ENCODE data around the gene KRT13. TPM values are rescaled to one million over a fixed set of nuclear protein-coding genes. Genes with fewer than 3 reads are reported as not detected.

KRT13 gene
- total RNA-seq, 8 experiments from 2014 or later: 0.32 to 1.9 (median 0.67) TPM; not detected in 4

DNA sequence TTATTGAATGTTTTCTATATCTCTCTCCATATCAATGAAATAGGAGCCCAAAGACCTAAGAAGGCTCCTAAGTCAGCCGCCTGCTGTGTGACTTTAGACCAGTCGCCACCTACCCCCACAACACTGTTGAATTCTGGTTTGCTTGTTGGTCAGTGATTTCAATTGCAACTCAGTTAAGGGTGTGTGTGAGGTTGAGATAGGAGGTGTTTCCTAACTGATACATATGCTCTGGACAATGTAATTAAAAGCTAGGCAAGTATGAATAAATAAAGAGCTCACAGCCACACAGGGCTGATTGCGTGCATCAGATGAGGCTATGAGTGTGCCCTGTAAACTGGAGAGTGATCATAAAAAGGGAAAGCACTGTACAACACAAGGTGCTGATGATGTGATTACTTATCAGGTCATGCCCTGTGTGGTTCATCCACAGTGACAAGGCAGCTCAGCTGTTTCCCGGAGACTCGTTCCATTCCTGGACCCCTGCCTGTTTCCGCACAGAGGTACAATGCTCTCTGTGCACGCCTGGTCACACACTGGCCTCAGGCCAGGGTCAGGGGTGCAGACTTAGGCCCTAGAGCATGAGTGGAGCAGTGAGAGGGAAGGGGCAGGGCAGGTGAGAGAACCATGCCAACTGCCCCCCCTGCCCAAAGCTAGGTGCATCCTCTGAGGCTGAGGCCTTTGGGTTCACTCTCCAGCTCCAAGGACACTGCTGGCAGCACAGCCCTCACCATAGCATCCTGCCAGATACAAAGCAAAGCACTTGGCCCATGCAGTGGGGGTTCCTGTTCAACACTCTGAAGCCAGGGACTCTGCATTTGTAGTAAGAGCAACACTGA, 21.2 kb downstream of the KRT13 start:
- 58 to 100% (median 84%) methylated on average over 1 to 6 of the region's 7 CpGs; no CpG with 5 or more reads in 1 of the 10 experiments for WGBS, 10 experiments
- ATAC-seq (replicated peaks in 6 of 8): peak in 3 of 8 experiments; percentile 21 to 50 (median 49)
- in situ Hi-C loops (cut with MboI; ENCODE audit: low pct_unique_long_range_greater_than_20kb in 2 of 9, low sequenced_read_pairs in 9 of 9, unreplicated experiment in 9 of 9): loop anchor here in 2 of 9 experiments (25.0 kb wide), 1 partner anchor 572 kb away; no protein-coding TSS in a partner anchor
- H3K27ac ChIP-seq: no peak overlapping the region
- no peak overlapping the region for H3K4me3 ChIP-seq
- H3K4me1 ChIP-seq (replicated peaks in 1 of 2): no peaks in the 10 kb centered on the region

DNA sequence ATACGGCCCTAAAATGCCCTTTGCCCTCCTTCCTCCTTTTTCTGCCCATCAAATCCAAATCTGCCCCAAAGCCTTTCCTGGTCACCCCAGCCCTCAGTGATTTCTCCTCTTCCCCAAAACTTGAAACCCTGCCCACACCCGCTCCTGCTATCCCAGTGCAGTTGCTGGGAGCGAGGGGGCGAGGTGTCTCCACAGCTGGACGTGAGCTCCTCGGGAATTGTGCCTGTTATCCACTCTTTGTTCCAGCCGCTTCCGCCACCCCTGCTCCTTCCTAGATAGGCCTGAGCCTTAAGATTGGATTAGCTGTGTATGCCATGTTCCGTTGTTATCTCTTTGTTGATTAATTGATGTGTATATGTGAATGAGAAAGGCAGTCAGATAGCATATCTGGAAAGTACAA, 21.9 kb downstream of the KRT13 start:
- no peak for ATAC-seq (replicated peaks in 6 of 8)
- Histone ChIP-seq H3K4me1 (replicated peaks in 1 of 2) (no peaks in the 10 kb centered on the region), H3K27ac (no peak overlapping the region), H3K4me3 (no peak overlapping the region)
- in situ Hi-C loops (cut with MboI; ENCODE audit: low pct_unique_long_range_greater_than_20kb in 2 of 9, low sequenced_read_pairs in 9 of 9, unreplicated experiment in 9 of 9): loop anchor here in 2 of 9 experiments (25.0 kb wide), 1 partner anchor 571 kb away; no protein-coding TSS in a partner anchor
- WGBS, 10 experiments: 60 to 96% (median 80%) methylated on average over 1 to 7 of the region's 9 CpGs; no CpG with 5 or more reads in 4 of the 10 experiments

DNA sequence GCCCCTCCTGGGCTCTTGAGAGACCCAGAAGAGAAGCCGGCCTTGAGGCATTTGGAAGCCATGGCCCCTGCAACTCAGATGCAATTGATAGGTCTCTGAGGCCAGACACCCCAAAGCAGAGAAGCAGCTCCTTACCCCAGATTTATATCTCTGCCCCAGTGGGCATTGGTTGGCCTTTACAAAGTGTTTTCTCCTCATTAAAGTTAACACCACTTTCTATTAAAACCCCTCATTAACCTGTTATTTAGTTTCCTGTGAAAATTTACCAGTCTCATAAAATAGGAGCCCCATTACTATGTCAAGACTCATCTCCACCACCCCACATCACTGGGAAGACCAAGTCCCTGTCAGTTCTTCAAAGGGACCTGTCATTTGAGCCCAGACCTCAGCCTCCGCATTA, 24.4 kb downstream of the KRT13 start, which contains the start of gene KRT35:
Gene KRT35, minus strand, starts transcription at position 116 of the 400 bp plus-strand sequence. Its CDS starts 54 bp downstream, at position 62.
- WGBS, 10 experiments: 80 to 100% (median 100%) methylated on average over 1 to 2 of the region's 2 CpGs; no CpG with 5 or more reads in 5 of the 10 experiments
- in situ Hi-C loops (cut with MboI; ENCODE audit: low pct_unique_long_range_greater_than_20kb in 2 of 9, low sequenced_read_pairs in 9 of 9, unreplicated experiment in 9 of 9): loop anchor here in 2 of 9 experiments (25.0 kb wide), 1 partner anchor 569 kb away; no protein-coding TSS in a partner anchor
- H3K27ac ChIP-seq: no peak within 1 kb of the TSS

DNA sequence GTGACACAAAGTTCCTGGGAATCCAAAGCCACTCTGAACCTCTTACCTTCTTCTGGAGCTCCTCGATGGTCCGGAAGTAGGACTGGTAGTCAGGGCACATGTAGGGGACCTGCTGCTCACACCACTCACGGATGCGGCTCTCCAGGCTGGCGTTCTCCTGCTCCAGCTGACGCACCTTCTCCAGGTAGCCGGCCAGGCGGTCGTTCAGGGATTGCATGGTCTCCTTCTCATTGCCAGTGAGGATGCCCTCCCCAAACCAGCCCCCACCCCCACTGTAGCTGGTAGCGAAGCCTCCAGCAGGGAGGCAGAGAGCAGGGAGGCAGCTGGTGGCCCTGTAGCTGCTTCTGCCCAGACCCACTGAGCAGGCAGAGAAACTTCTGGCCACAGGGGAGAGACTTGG, 24.8 kb downstream of the KRT13 start:
- Histone ChIP-seq H3K4me3 (no peak overlapping the region), H3K27ac (no peak overlapping the region), H3K4me1 (replicated peaks in 1 of 2) (no peaks in the 10 kb centered on the region)
- 80 to 100% (median 100%) methylated on average over 1 to 3 of the region's 10 CpGs; no CpG with 5 or more reads in 7 of the 10 experiments for WGBS, 10 experiments
- ATAC-seq (replicated peaks in 6 of 8): no peak
- in situ Hi-C loops (cut with MboI; ENCODE audit: low pct_unique_long_range_greater_than_20kb in 2 of 9, low sequenced_read_pairs in 9 of 9, unreplicated experiment in 9 of 9): loop anchor here in 2 of 9 experiments (25.0 kb wide), 1 partner anchor 568 kb away; no protein-coding TSS in a partner anchor

More for the DNA sequence above, 24.4 kb downstream of the KRT13 start, which contains the start of gene KRT35:
- H3K4me3 ChIP-seq: no peak within 1 kb of the TSS
- H3K4me1 ChIP-seq (replicated peaks in 1 of 2): no peaks in the 10 kb centered on the region
- ATAC-seq (replicated peaks in 6 of 8): no peak

DNA sequence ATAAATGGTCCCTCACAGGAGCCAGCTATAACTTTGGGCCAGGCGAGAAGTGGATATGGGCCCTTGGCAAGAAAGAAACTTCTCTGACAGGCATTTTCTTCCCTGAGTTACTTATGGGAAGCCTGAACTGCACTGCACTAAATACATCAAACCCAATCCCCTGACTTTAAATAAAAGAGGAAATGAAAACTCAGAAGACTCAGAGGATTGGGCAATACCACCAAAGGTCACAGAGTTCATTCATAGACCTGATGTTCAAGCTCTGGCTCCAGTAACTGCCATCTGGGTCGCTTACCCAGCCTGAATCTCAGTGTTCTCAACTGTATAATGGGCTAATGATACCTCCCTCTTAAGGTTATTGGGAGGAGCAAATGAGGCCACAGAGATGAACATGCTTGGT, 25.3 kb downstream of the KRT13 start:
- in situ Hi-C loops (cut with MboI; ENCODE audit: low pct_unique_long_range_greater_than_20kb in 2 of 9, low sequenced_read_pairs in 9 of 9, unreplicated experiment in 9 of 9): loop anchor here in 2 of 9 experiments (25.0 kb wide), 1 partner anchor 568 kb away; no protein-coding TSS in a partner anchor
- H3K4me3 ChIP-seq: no peak overlapping the region
- H3K4me1 ChIP-seq (replicated peaks in 1 of 2): no peaks in the 10 kb centered on the region
- no peak overlapping the region for H3K27ac ChIP-seq
- no peak for ATAC-seq (replicated peaks in 6 of 8)
- 10 to 100% (median 40%) methylated on average over 1 to 2 of the region's 2 CpGs; no CpG with 5 or more reads in 5 of the 10 experiments for WGBS, 10 experiments

DNA sequence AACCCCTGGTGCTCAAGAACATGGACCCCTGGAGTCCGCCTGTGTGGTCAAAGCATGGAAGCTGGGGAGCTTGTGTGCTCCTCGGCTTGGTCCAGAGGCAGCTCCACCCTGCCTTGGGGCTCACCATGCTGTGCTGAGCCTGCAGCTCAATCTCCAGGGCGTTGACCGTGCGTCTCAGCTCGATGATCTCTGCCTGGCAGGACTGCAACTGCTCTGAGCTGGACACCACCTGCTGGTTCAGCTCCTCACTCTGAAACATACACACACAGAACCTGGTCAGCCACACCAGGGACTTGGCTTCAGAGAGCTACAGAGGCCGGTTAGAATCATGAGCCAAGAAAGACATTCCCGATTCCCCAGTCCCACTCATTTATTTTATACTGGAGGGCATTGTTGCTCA, 27.2 kb downstream of the KRT13 start:
- Histone ChIP-seq H3K27ac (no peak overlapping the region), H3K4me3 (no peak overlapping the region), H3K4me1 (replicated peaks in 1 of 2) (no peaks in the 10 kb centered on the region)
- in situ Hi-C loops (cut with MboI; ENCODE audit: low pct_unique_long_range_greater_than_20kb in 2 of 9, low sequenced_read_pairs in 9 of 9, unreplicated experiment in 9 of 9): loop anchor here in 2 of 9 experiments (25.0 kb wide), 1 partner anchor 566 kb away; no protein-coding TSS in a partner anchor
- ATAC-seq (replicated peaks in 6 of 8): peak in 3 of 8 experiments; percentile 63 to 95 (median 65)
- WGBS, 10 experiments: 60 to 94% (median 88%) methylated on average over 1 to 5 of the region's 8 CpGs; no CpG with 5 or more reads in 4 of the 10 experiments

DNA sequence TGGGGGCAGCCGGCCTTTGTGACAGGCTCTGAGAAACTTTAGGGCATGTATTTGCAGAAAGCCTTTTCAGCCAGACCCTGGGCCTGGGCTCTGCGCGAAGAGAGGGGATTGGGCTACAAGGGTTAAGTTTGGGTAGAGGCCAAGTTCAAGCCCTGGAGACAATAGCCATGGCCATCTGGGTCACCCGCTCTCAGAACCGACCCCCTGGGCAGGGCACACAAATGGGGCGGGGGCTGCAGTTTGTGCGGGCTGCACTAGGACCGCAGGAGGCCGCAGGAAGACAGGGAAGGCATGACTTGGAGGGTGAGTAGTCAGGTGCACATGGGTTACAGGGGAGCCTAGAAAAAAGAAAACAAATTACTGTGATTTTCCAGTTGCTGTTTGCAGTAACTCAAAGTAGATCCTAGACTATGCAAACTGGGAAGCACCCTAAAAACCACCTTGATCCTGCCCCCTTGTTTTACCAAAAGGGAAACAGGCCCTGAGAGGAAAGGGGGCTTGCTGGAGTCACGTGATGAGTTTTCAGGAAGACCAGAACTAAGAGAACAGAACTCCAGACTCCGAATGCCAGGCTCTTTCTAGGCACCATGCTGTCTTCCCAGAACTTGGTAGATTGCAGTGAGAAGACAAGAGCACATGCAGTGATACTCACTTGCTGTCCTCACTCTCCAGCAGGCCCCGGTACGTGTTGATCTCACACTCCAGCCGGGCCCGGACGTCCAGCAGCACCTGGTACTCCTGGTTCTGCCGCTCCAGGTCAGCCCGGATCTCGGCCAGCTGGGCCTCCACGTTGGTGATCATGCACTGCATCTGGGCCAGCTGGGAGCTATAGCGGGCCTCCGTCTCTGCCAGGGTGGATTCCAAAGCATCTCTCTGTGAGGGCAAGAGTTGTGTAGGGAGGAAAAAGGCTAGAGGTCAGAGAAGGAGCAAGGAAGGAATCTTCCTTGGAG, 28.3 kb downstream of the KRT13 start:
- in situ Hi-C loops (cut with MboI; ENCODE audit: low pct_unique_long_range_greater_than_20kb in 2 of 9, low sequenced_read_pairs in 9 of 9, unreplicated experiment in 9 of 9): loop anchor here in 2 of 9 experiments (25.0 kb wide), 1 partner anchor 565 kb away; no protein-coding TSS in a partner anchor
- H3K27ac ChIP-seq: no peak overlapping the region
- no peaks in the 10 kb centered on the region for H3K4me1 ChIP-seq (replicated peaks in 1 of 2)
- H3K4me3 ChIP-seq: no peak overlapping the region
- WGBS, 10 experiments: 20 to 97% (median 74%) methylated on average over 1 to 12 of the region's 22 CpGs; no CpG with 5 or more reads in 3 of the 10 experiments
- no peak for ATAC-seq (replicated peaks in 6 of 8)

DNA sequence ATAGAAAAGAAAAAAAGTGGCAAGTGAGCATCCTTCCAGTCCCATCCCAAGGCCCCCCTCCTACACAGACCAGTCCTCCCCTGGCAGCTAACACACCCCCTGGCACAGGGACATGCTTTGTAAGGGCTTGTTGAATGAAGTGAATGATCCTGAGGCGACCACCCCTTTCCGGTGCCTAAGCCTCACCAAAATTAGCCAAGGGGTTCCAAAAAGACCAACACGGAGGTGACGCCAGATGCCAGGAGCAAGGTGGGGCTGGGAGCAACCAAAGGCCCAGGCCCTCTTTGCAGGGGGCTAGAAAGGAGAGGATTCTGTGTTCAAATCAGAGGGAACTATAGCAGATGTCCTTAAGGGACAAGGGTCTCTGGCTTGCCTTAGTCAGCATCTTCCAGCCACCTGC, 30.0 kb downstream of the KRT13 start:
- H3K4me1 ChIP-seq (replicated peaks in 1 of 2): no peaks in the 10 kb centered on the region
- ATAC-seq (replicated peaks in 6 of 8): no peak
- no peak overlapping the region for H3K27ac ChIP-seq
- WGBS, 10 experiments: 83 to 100% (median 88%) methylated on average over 1 to 4 of the region's 4 CpGs; no CpG with 5 or more reads in 5 of the 10 experiments
- H3K4me3 ChIP-seq: no peak overlapping the region
- in situ Hi-C loops (cut with MboI; ENCODE audit: low pct_unique_long_range_greater_than_20kb in 2 of 9, low sequenced_read_pairs in 9 of 9, unreplicated experiment in 9 of 9): loop anchor here in 2 of 9 experiments (25.0 kb wide), 1 partner anchor 563 kb away; no protein-coding TSS in a partner anchor

DNA sequence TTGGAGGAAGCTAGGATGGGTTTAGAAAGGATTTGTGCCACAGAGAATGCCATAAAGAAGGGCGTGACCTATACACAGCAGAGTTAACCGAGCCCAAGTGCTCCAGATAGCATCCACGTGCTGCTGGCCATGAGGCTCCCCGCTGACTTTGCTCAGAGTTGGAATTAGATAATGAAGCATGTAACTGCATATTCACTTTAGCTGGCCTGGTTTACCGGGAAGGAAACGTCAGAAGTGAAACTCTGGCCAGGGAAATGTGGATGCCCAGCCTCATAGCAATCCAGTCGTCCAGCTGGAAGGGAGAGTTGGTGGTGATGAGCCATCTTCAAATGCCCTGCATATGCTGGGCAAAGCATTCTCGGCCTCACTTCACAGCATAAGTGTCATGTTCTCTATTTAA, 30.5 kb downstream of the KRT13 start:
- WGBS, 10 experiments: 13 to 74% (median 62%) methylated on average over 2 to 8 of the region's 8 CpGs; no CpG with 5 or more reads in 1 of the 10 experiments
- ATAC-seq (replicated peaks in 6 of 8): peak in 3 of 8 experiments; percentile 77 to 97 (median 91)
- Histone ChIP-seq H3K27ac (no peak overlapping the region), H3K4me3 (no peak overlapping the region), H3K4me1 (replicated peaks in 1 of 2) (no peaks in the 10 kb centered on the region)
- in situ Hi-C loops (cut with MboI; ENCODE audit: low pct_unique_long_range_greater_than_20kb in 2 of 9, low sequenced_read_pairs in 9 of 9, unreplicated experiment in 9 of 9): loop anchor here in 2 of 9 experiments (25.0 kb wide), 1 partner anchor 563 kb away; no protein-coding TSS in a partner anchor

DNA sequence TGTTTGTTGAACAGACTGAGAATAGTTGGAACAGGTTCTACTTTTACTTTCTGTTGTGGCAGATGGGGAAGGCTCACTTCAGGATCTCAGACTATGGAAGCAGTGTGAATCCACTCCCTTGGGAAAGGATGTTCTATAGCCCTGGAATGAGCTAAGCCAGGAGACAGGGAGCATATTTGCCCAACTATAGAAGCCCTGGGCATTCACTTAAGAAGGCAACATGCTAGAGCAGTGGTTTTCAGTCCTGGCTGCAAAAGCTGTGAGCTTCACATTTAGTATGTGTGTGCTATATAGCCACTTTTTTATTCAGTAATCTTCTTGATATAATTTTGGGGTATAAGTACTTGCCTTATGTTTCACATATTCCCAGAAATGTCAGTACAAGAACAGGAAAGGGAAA, 37.1 kb downstream of the KRT13 start:
- in situ Hi-C loops (cut with MboI; ENCODE audit: low pct_unique_long_range_greater_than_20kb in 2 of 9, low sequenced_read_pairs in 9 of 9, unreplicated experiment in 9 of 9): no loop called here
- Histone ChIP-seq H3K4me1 (replicated peaks in 1 of 2) (no peaks in the 10 kb centered on the region), H3K27ac (no peak overlapping the region), H3K4me3 (no peak overlapping the region)
- no peak for ATAC-seq (replicated peaks in 6 of 8)

DNA sequence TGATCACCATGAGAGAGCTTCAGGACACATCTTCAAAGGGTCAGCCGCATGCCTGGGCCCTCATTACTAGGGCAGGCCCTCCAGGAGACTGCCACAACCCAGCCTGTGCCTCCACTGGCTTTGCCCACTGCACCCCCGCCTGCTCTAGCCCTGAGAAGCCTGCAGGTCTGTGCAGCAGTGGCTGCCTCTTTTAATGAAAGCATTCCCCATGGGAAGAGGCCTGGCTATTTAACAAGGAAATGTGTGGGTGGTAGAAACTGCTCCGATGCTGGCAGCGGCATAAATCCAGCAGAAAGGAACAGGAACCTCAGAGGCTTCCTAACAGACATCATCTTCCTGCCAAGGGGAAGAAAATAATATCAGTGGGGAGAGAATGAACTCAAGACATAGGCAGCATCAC, 37.9 kb downstream of the KRT13 start:
- Histone ChIP-seq H3K4me1 (replicated peaks in 1 of 2) (no peaks in the 10 kb centered on the region), H3K4me3 (no peak overlapping the region), H3K27ac (no peak overlapping the region)
- WGBS, 10 experiments: 72 to 92% (median 79%) methylated on average over 2 of the region's 4 CpGs; no CpG with 5 or more reads in 6 of the 10 experiments
- peak in 1 of 8 experiments; percentile 50 for ATAC-seq (replicated peaks in 6 of 8)
- in situ Hi-C loops (cut with MboI; ENCODE audit: low pct_unique_long_range_greater_than_20kb in 2 of 9, low sequenced_read_pairs in 9 of 9, unreplicated experiment in 9 of 9): no loop called here

DNA sequence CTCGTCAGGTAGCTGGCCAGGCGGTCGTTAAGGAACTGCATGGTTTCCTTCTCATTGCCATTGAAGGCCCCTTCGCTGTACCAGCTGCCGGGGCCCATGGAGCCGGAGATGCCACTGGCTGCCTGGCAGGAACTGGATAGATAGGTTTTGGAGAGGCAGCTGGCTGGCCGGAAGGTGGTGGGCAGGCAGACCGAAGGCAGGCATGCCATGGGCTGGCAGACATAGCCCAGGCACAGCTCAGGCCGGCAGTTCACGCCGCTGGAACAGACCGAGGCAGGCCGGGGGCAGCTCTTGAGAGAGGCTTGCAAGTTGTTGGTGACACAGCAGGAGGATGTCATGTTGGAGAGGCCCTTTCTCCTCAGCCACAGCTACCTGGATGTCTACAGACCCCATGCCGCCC, 38.4 kb downstream of the KRT13 start, which contains the start of gene KRT32:
Gene KRT32, minus strand, starts transcription at position 399 of the 400 bp plus-strand sequence. Its CDS starts 61 bp downstream, at position 338.
- ATAC-seq (replicated peaks in 6 of 8): no peak
- H3K27ac ChIP-seq: no peak within 1 kb of the TSS
- no peaks in the 10 kb centered on the region for H3K4me1 ChIP-seq (replicated peaks in 1 of 2)
- WGBS, 10 experiments: 40 to 100% (median 77%) methylated on average over 1 to 5 of the region's 14 CpGs; no CpG with 5 or more reads in 6 of the 10 experiments
- in situ Hi-C loops (cut with MboI; ENCODE audit: low pct_unique_long_range_greater_than_20kb in 2 of 9, low sequenced_read_pairs in 9 of 9, unreplicated experiment in 9 of 9): no loop called here
- no peak within 1 kb of the TSS for H3K4me3 ChIP-seq
